ENCODE data around the gene MXRA8. TPM values are rescaled to one million over a fixed set of nuclear protein-coding genes. Genes with fewer than 3 reads are reported as not detected.

Gene MXRA8
- total RNA-seq, 1 donor from 2014 or later: 137 TPM

DNA sequence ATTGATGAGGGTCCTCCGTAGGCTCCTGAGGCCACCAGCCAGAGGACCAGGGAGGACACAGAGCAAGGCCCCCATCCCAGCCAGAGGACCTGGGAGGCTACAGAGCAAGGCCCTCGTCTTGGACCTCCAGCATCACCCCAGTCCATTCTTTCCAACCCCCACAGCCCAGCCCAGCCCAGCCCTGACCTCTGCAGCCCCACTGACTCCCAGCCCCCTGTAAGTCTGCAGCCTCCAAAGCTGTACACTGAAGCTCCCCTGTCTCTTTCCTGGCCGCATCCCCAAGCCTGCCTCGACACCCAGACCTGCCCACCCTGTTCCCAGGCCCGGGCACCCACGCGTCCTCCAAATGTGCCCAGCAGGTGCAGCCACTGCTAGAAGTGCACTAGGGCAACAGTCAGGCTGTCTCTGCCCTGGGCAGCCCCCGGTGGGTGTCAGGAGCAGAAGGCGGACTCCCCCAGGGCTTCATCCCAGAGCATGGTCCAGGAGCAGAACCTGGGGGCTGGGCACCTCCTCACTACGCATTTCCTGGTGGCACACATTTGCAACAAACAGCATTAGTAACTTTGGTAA is 11.2 kb downstream of the MXRA8 start:
- DNase-seq (ENCODE audit: low read depth): no peak
- H3K4me3 ChIP-seq (ENCODE audit: low read depth, low read length): peak overlapping the region; percentile 84
- TF ChIP-seq, protein P1, sequence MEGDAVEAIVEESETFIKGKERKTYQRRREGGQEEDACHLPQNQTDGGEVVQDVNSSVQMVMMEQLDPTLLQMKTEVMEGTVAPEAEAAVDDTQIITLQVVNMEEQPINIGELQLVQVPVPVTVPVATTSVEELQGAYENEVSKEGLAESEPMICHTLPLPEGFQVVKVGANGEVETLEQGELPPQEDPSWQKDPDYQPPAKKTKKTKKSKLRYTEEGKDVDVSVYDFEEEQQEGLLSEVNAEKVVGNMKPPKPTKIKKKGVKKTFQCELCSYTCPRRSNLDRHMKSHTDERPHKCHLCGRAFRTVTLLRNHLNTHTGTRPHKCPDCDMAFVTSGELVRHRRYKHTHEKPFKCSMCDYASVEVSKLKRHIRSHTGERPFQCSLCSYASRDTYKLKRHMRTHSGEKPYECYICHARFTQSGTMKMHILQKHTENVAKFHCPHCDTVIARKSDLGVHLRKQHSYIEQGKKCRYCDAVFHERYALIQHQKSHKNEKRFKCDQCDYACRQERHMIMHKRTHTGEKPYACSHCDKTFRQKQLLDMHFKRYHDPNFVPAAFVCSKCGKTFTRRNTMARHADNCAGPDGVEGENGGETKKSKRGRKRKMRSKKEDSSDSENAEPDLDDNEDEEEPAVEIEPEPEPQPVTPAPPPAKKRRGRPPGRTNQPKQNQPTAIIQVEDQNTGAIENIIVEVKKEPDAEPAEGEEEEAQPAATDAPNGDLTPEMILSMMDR (conservative IDR thresholded peaks at IDR 0.05; ENCODE audit: low read depth, low read length): no peak

- H3K4me3 ChIP-seq (ENCODE audit: low read depth, low read length): peak overlapping the region; percentile 84
Observed at GRCh38 chr1:1346501-1346890, 11.9 kb downstream of the MXRA8 start.

DNA sequence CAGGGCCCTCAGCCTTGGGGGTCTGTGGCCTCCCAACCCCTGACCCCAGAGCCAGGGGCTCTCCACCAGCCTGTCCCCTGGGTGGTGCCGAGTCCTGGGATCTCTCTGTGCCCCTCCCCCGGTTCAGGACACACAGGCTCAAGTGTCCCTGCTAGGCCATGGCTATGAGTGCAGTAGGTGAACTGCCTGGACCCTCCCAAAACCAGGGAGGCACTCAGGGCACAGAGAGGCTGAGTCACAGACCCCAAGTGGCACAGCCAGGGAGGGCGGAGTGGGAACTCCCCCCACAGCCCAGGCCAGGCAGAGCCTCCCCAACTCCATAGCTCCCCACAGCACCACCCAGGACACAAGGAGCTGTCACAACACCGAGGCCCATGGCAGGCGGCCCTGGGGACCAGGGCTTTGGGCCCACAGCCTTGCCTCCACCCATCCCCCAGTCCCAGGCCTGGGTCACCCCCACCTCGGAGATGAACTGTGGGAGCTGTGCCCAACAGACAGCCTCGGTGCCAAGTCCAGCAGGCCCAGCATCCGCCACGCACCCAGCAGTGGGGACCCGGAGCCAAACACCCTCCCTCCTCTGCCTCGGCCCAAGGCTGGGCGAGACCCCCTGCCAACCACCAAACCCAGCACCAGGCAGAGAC is 12.4 kb downstream of the MXRA8 start:
- TF ChIP-seq, protein P1 (conservative IDR thresholded peaks at IDR 0.05; ENCODE audit: low read depth, low read length): no peak
- peak overlapping the region; percentile 84 for H3K4me3 ChIP-seq (ENCODE audit: low read depth, low read length)
- DNase-seq (ENCODE audit: low read depth): no peak

More at GRCh38 chr1:1346501-1346890, 11.9 kb downstream of the MXRA8 start:
- DNase-seq (ENCODE audit: low read depth): no peak
- TF ChIP-seq, protein P1 (conservative IDR thresholded peaks at IDR 0.05; ENCODE audit: low read depth, low read length): no peak

- H3K4me3 ChIP-seq (ENCODE audit: low read depth, low read length): peak overlapping the region; percentile 26
- TF ChIP-seq, protein P1 (conservative IDR thresholded peaks at IDR 0.05; ENCODE audit: low read depth, low read length): no peak
- DNase-seq (ENCODE audit: low read depth): no peak
Observed at GRCh38 chr1:1345384-1345783, 13.0 kb downstream of the MXRA8 start.

GRCh38 chr1:1344655-1345361 is 13.5 kb downstream of the MXRA8 start:
- peak; percentile 35 for DNase-seq (ENCODE audit: low read depth)
- TF ChIP-seq, protein P1 (conservative IDR thresholded peaks at IDR 0.05; ENCODE audit: low read depth, low read length): peak; percentile 51
- peak overlapping the region; percentile 26 for H3K4me3 ChIP-seq (ENCODE audit: low read depth, low read length)

DNA sequence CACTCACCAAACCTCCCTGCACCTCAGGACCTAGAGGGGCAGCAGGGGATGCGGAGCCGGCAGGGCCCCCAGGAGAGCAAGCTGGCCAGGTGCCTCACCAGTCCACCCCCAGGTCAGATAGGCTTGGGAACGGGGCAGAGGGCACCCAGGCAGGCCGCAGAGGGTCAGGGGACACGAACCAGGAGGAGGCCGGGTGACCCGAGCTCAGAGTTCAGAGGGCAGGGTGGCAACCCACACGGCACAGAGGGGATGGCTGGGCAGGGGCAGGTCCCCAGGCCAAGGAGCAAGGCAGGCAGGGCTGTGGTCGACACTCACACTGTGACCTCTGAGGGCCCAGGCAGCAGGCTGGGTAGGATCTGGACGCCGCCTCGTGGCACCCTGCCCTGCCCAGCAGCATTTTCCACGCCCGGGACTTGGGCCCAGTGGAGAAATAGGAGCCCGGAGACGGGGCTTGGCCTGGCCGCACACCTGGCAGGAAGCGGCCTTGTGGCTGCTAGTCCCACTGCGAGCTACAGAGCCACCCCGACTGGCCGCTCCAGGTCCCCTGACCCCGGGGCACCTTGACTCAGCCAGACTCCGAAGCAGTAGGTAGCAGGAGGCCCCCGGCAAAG is 14.4 kb downstream of the MXRA8 start:
- H3K4me3 ChIP-seq (ENCODE audit: low read depth, low read length): no peak overlapping the region
- no peak for DNase-seq (ENCODE audit: low read depth)
- TF ChIP-seq, protein P1 (conservative IDR thresholded peaks at IDR 0.05; ENCODE audit: low read depth, low read length): no peak
